Measurements from ENCODE around the gene ITPR2. TPM values are rescaled to one million over a fixed set of nuclear protein-coding genes. Genes with fewer than 3 reads are reported as not detected.

The ITPR2 gene
- total and polyA plus RNA-seq, 2 of the 13 experiments (the other 11 are each of a cell fraction or from before 2014, with no cell fraction given), result 31.9 to 81.9 TPM

DNA sequence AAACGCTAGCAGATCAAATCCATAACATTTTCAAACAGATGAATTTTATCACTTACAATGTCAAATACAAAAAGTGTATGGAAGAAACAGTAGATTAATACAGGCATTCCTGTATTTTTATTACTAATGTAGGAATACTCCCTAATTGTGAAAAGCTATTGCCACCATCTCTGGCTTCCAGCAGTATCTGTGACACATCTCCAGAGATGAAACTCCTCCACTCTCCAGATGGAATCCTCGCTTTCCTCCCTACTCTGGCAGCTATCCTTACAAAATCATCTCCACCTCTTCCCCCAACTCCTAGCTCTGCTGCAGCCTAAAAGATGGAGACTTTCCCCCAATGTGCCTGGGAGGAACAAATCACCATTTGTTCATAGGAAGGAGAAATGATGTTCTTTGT lies 426.2 kb downstream of the ITPR2 start:
- H3K9me3 ChIP-seq (ENCODE audit: low read length), result no peaks in the 10 kb centered on the region
- H3K9ac ChIP-seq (ENCODE audit: insufficient read depth, low read depth, low read length), result no peak overlapping the region
- TF ChIP-seq FOXK2 (IDR thresholded peaks at IDR 0.05) (no peak), ZIK1 (CRISPR knock-in tag; IDR thresholded peaks at IDR 0.05; ENCODE audit: borderline replicate concordance, low read depth) (no peak), PAWR (CRISPR knock-in tag; IDR thresholded peaks at IDR 0.05; ENCODE audit: borderline replicate concordance) (no peak), SNRNP70 (IDR thresholded peaks at IDR 0.05; ENCODE audit: low read depth, low read length) (no peak), ZNF234 (CRISPR knock-in tag; conservative IDR thresholded peaks at IDR 0.05) (no peak), ZNF556 (CRISPR knock-in tag; IDR thresholded peaks at IDR 0.05; ENCODE audit: borderline replicate concordance) (no peak), FIP1L1 (IDR thresholded peaks at IDR 0.05; ENCODE audit: borderline replicate concordance, insufficient read depth, low read depth, low read length) (no peak), CEBPG (CRISPR knock-in tag; IDR thresholded peaks at IDR 0.05) (no peak), RBM39 (IDR thresholded peaks at IDR 0.05; ENCODE audit: low read depth, low read length, poor library complexity, severe bottlenecking) (no peak), YEATS2 (CRISPR knock-in tag; IDR thresholded peaks at IDR 0.05; ENCODE audit: borderline replicate concordance) (no peak), ELF1 (CRISPR knock-in tag; IDR thresholded peaks at IDR 0.05) (no peak), ZNF563 (CRISPR knock-in tag; IDR thresholded peaks at IDR 0.05) (no peak)
- TF ChIP-seq, protein P1, sequence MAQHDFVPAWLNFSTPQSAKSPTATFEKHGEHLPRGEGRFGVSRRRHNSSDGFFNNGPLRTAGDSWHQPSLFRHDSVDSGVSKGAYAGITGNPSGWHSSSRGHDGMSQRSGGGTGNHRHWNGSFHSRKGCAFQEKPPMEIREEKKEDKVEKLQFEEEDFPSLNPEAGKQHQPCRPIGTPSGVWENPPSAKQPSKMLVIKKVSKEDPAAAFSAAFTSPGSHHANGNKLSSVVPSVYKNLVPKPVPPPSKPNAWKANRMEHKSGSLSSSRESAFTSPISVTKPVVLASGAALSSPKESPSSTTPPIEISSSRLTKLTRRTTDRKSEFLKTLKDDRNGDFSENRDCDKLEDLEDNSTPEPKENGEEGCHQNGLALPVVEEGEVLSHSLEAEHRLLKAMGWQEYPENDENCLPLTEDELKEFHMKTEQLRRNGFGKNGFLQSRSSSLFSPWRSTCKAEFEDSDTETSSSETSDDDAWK (CRISPR knock-in tag; IDR thresholded peaks at IDR 0.05), result no peak
- TF ChIP-seq, protein P2, sequence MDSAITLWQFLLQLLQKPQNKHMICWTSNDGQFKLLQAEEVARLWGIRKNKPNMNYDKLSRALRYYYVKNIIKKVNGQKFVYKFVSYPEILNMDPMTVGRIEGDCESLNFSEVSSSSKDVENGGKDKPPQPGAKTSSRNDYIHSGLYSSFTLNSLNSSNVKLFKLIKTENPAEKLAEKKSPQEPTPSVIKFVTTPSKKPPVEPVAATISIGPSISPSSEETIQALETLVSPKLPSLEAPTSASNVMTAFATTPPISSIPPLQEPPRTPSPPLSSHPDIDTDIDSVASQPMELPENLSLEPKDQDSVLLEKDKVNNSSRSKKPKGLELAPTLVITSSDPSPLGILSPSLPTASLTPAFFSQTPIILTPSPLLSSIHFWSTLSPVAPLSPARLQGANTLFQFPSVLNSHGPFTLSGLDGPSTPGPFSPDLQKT (CRISPR knock-in tag; IDR thresholded peaks at IDR 0.05; ENCODE audit: borderline replicate concordance), result no peak
- TF ChIP-seq, protein P3, sequence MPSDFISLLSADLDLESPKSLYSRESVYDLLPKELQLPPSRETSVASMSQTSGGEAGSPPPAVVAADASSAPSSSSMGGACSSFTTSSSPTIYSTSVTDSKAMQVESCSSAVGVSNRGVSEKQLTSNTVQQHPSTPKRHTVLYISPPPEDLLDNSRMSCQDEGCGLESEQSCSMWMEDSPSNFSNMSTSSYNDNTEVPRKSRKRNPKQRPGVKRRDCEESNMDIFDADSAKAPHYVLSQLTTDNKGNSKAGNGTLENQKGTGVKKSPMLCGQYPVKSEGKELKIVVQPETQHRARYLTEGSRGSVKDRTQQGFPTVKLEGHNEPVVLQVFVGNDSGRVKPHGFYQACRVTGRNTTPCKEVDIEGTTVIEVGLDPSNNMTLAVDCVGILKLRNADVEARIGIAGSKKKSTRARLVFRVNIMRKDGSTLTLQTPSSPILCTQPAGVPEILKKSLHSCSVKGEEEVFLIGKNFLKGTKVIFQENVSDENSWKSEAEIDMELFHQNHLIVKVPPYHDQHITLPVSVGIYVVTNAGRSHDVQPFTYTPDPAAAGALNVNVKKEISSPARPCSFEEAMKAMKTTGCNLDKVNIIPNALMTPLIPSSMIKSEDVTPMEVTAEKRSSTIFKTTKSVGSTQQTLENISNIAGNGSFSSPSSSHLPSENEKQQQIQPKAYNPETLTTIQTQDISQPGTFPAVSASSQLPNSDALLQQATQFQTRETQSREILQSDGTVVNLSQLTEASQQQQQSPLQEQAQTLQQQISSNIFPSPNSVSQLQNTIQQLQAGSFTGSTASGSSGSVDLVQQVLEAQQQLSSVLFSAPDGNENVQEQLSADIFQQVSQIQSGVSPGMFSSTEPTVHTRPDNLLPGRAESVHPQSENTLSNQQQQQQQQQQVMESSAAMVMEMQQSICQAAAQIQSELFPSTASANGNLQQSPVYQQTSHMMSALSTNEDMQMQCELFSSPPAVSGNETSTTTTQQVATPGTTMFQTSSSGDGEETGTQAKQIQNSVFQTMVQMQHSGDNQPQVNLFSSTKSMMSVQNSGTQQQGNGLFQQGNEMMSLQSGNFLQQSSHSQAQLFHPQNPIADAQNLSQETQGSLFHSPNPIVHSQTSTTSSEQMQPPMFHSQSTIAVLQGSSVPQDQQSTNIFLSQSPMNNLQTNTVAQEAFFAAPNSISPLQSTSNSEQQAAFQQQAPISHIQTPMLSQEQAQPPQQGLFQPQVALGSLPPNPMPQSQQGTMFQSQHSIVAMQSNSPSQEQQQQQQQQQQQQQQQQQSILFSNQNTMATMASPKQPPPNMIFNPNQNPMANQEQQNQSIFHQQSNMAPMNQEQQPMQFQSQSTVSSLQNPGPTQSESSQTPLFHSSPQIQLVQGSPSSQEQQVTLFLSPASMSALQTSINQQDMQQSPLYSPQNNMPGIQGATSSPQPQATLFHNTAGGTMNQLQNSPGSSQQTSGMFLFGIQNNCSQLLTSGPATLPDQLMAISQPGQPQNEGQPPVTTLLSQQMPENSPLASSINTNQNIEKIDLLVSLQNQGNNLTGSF (CRISPR knock-in tag; IDR thresholded peaks at IDR 0.05), result no peak
- no peak overlapping the region for H3K4me2 ChIP-seq (ENCODE audit: low read depth, low read length)
- H2AFZ ChIP-seq (ENCODE audit: low read length), result no peak overlapping the region
- no peaks in the 10 kb centered on the region for H3K79me2 ChIP-seq (ENCODE audit: insufficient read depth, low read length)
- no peaks in the 10 kb centered on the region for H4K20me1 ChIP-seq (ENCODE audit: insufficient read depth, low read length)
- WGBS (ENCODE audit: low lambda C conversion rate), result 92% methylated on average over 2 of the region's 2 CpGs
- BruUV-seq (replicated peaks), result no TSS peak
- in situ Hi-C loops (cut with HindIII; ENCODE audit: extremely low pct_ligation_motif_present, low pct_unique_long_range_greater_than_20kb) (no loop called here), intact Hi-C loops (cut with micrococcal nuclease; ENCODE audit: unreplicated experiment) (no loop called here)
- no peak overlapping the region for H3K4me3 ChIP-seq (replicated peaks in 1 of 3; ENCODE audit: insufficient read depth in 1 of 3, low read depth in 2 of 3, low read length in 3 of 3)
- H3K4me1 ChIP-seq (ENCODE audit: insufficient read depth, low read length), result no peaks in the 10 kb centered on the region
- H3K27me3 ChIP-seq (ENCODE audit: control insufficient read depth in 1 of 2, insufficient read depth in 2 of 2, low read length in 2 of 2), result no peaks in the 10 kb centered on the region
- ChIA-PET POLR2A (no interaction called here), CTCF (ENCODE audit: low intra/inter-chr PET ratio, low total read pairs) (no interaction called here)
- no peak for DNase-seq (ENCODE audit: low spot score)
- no peak overlapping the region for H3K27ac ChIP-seq (ENCODE audit: extremely low read length, insufficient read depth, low read length)
- ATAC-seq, result no peak
- no peak for FAIRE-seq
- peaks cover 19 to 46% of the 10 kb centered on the region in 2 experiments for H3K36me3 ChIP-seq (replicated peaks in 1 of 2; ENCODE audit: control insufficient read depth in 1 of 2, insufficient read depth in 2 of 2, low read length in 2 of 2)
